Stimulated activated CD4-positive, alpha-beta T cell treated with anti-CD3 and anti-CD28 coated beads, TNF-alpha, amount 100 ng/mL, for 1 hour (primary cell): ENCODE results near the gene KIRREL3.

ENCODE experiments used
- DNase-seq, 3 donors: peaks; one replicate each; pipeline ENCODE4 v3.0.0-alpha.2; 2020; ENCODE audit warnings: low read depth in 3 of 3, low spot score in 1 of 3

KIRREL3 gene

GRCh38 chr11:126432065-126432461 lies 568.5 kb downstream of the KIRREL3 start:
- no peak for DNase-seq

- DNase-seq, result no peak
Observed at GRCh38 chr11:126431401-126432064, 569.0 kb downstream of the KIRREL3 start.

GRCh38 chr11:126430581-126431335 lies 569.8 kb downstream of the KIRREL3 start:
- no peak for DNase-seq

GRCh38 chr11:126426820-126427749 lies 573.5 kb downstream of the KIRREL3 start:
- DNase-seq, result no peak

- DNase-seq, result no peak
Observed at GRCh38 chr11:126426106-126426505, 574.5 kb downstream of the KIRREL3 start.

- no peak for DNase-seq
Observed at GRCh38 chr11:126424471-126425039, 576.0 kb downstream of the KIRREL3 start.

GRCh38 chr11:126423743-126424142 lies 576.8 kb downstream of the KIRREL3 start:
- DNase-seq, result no peak

GRCh38 chr11:126423154-126423553 lies 577.4 kb downstream of the KIRREL3 start:
- DNase-seq, result no peak

GRCh38 chr11:126422446-126422845 lies 578.1 kb downstream of the KIRREL3 start:
- no peak for DNase-seq

- no peak for DNase-seq
Observed at GRCh38 chr11:126421271-126421671, 579.3 kb downstream of the KIRREL3 start.

- DNase-seq, result no peak
Observed at GRCh38 chr11:126420698-126421256, 579.8 kb downstream of the KIRREL3 start.

GRCh38 chr11:126419801-126420697 lies 580.5 kb downstream of the KIRREL3 start:
- DNase-seq, result no peak

GRCh38 chr11:126418887-126419286 lies 581.7 kb downstream of the KIRREL3 start:
- no peak for DNase-seq

- no peak for DNase-seq
Observed at GRCh38 chr11:126417091-126417862, 583.3 kb downstream of the KIRREL3 start.

- DNase-seq, result peak; percentile 21 to 54 (median 41)
Observed at GRCh38 chr11:126416542-126417090, 584.0 kb downstream of the KIRREL3 start.

GRCh38 chr11:126415669-126416420 lies 584.7 kb downstream of the KIRREL3 start:
- DNase-seq, result no peak

- DNase-seq, result no peak
Observed at GRCh38 chr11:126415128-126415527, 585.4 kb downstream of the KIRREL3 start.

GRCh38 chr11:126414615-126415014 lies 586.0 kb downstream of the KIRREL3 start:
- DNase-seq, result no peak
